ENCODE results near the gene SIN3A.

GRCh38 chr15:75339531-75340240 is 111.8 kb downstream of the SIN3A start:
- TF ChIP-seq CTCF (conservative IDR thresholded peaks at IDR 0.05; ENCODE audit: low read length) (no peak), EZH2phosphoT487 (IDR thresholded peaks at IDR 0.05; ENCODE audit: borderline replicate concordance, low read depth, low read length) (no peak)

All from OCI-LY7 (cell line).